ENCODE measurements around the gene LAX1. TPM values are rescaled to one million over a fixed set of nuclear protein-coding genes. Genes with fewer than 3 reads are reported as not detected.
A peak's percentile ranks its signal among the peaks of the same experiment; 100 is the strongest.

The LAX1 gene
- total RNA-seq, 1 experiment from 2014 or later: not detected

DNA sequence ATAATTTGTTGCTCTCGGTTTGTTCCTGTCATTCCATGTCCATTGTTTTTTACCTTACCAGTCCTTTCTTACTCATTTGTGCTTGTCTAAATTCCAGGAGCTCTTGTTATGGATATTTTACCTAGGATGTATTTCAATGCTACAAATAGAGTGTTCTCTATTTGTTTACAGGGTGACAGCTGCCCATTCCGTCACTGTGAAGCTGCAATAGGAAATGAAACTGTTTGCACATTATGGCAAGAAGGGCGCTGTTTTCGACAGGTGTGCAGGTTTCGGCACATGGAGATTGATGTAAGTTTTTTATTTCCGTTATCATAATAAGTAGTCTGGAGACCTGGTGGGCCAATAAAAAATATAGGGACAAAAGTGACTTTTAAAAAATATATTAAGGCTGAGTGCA lies 53.4 kb downstream of the LAX1 start:
- Mint-ChIP-seq H3K4me1 (no peaks in the 10 kb centered on the region), H3K27me3 (ENCODE audit: low read depth) (no peaks in the 10 kb centered on the region), H3K9me3 (no peaks in the 10 kb centered on the region), H3K27ac (peak overlapping the region; percentile 19; the same call in 1 of the 2 replicates), H3K36me3 (peaks cover 67% of the 10 kb centered on the region), H3K4me3 (no peak overlapping the region)
- ATAC-seq (no peak), DNase-seq (ENCODE audit: low spot score) (no peak)
- POLR2A ChIA-PET: no interaction called here
- CTCF ChIA-PET: interaction anchor here (0.6 kb wide), 1 partner anchor 24 kb away, joined by 8 read pairs; no protein-coding TSS in a partner anchor
- TF ChIP-seq PRRX2 (CRISPR knock-in tag; IDR thresholded peaks at IDR 0.05) (no peak), ZBTB21 (CRISPR knock-in tag; IDR thresholded peaks at IDR 0.05; ENCODE audit: borderline replicate concordance) (no peak), IRF1 (CRISPR knock-in tag; IDR thresholded peaks at IDR 0.05) (no peak), NR1H2 (CRISPR knock-in tag; IDR thresholded peaks at IDR 0.05) (no peak), SP1 (CRISPR knock-in tag; conservative IDR thresholded peaks at IDR 0.05) (no peak), ZNF138 (CRISPR knock-in tag; conservative IDR thresholded peaks at IDR 0.05) (no peak), FOXP1 (CRISPR knock-in tag; IDR thresholded peaks at IDR 0.05; ENCODE audit: borderline replicate concordance) (no peak)
- TF ChIP-seq, protein P1, sequence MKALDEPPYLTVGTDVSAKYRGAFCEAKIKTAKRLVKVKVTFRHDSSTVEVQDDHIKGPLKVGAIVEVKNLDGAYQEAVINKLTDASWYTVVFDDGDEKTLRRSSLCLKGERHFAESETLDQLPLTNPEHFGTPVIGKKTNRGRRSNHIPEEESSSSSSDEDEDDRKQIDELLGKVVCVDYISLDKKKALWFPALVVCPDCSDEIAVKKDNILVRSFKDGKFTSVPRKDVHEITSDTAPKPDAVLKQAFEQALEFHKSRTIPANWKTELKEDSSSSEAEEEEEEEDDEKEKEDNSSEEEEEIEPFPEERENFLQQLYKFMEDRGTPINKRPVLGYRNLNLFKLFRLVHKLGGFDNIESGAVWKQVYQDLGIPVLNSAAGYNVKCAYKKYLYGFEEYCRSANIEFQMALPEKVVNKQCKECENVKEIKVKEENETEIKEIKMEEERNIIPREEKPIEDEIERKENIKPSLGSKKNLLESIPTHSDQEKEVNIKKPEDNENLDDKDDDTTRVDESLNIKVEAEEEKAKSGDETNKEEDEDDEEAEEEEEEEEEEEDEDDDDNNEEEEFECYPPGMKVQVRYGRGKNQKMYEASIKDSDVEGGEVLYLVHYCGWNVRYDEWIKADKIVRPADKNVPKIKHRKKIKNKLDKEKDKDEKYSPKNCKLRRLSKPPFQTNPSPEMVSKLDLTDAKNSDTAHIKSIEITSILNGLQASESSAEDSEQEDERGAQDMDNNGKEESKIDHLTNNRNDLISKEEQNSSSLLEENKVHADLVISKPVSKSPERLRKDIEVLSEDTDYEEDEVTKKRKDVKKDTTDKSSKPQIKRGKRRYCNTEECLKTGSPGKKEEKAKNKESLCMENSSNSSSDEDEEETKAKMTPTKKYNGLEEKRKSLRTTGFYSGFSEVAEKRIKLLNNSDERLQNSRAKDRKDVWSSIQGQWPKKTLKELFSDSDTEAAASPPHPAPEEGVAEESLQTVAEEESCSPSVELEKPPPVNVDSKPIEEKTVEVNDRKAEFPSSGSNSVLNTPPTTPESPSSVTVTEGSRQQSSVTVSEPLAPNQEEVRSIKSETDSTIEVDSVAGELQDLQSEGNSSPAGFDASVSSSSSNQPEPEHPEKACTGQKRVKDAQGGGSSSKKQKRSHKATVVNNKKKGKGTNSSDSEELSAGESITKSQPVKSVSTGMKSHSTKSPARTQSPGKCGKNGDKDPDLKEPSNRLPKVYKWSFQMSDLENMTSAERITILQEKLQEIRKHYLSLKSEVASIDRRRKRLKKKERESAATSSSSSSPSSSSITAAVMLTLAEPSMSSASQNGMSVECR (CRISPR knock-in tag; IDR thresholded peaks at IDR 0.05; ENCODE audit: borderline replicate concordance): no peak

- POLR2A ChIA-PET: no interaction called here
- ATAC-seq (no peak), DNase-seq (ENCODE audit: low spot score) (no peak)
- Mint-ChIP-seq H3K27me3 (ENCODE audit: low read depth) (no peaks in the 10 kb centered on the region), H3K27ac (no peak overlapping the region), H3K4me1 (peaks cover 5% of the 10 kb centered on the region), H3K36me3 (peaks cover 63% of the 10 kb centered on the region), H3K4me3 (no peak overlapping the region), H3K9me3 (no peaks in the 10 kb centered on the region)
- CTCF ChIA-PET: no interaction called here
- TF ChIP-seq, protein P2, sequence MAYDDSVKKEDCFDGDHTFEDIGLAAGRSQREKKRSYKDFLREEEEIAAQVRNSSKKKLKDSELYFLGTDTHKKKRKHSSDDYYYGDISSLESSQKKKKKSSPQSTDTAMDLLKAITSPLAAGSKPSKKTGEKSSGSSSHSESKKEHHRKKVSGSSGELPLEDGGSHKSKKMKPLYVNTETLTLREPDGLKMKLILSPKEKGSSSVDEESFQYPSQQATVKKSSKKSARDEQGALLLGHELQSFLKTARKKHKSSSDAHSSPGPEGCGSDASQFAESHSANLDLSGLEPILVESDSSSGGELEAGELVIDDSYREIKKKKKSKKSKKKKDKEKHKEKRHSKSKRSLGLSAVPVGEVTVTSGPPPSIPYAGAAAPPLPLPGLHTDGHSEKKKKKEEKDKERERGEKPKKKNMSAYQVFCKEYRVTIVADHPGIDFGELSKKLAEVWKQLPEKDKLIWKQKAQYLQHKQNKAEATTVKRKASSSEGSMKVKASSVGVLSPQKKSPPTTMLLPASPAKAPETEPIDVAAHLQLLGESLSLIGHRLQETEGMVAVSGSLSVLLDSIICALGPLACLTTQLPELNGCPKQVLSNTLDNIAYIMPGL (CRISPR knock-in tag; IDR thresholded peaks at IDR 0.05): no peak
- no peak for TF ChIP-seq CBFB (CRISPR knock-in tag; IDR thresholded peaks at IDR 0.05; ENCODE audit: low read depth)
- no peak for TF ChIP-seq NR3C1 (CRISPR knock-in tag; conservative IDR thresholded peaks at IDR 0.05; ENCODE audit: low read depth)
- TF ChIP-seq OVOL2 (CRISPR knock-in tag; IDR thresholded peaks at IDR 0.05; ENCODE audit: borderline replicate concordance): no peak
- TF ChIP-seq PRDM15 (CRISPR knock-in tag; IDR thresholded peaks at IDR 0.05): no peak
- TF ChIP-seq IRF1 (CRISPR knock-in tag; IDR thresholded peaks at IDR 0.05): no peak
- no peak for TF ChIP-seq SMAD3 (CRISPR knock-in tag; IDR thresholded peaks at IDR 0.05; ENCODE audit: borderline replicate concordance)
- no peak for TF ChIP-seq ZNF121 (CRISPR knock-in tag; IDR thresholded peaks at IDR 0.05)
- no peak for TF ChIP-seq MLX (CRISPR knock-in tag; IDR thresholded peaks at IDR 0.05)
- TF ChIP-seq CDX4 (CRISPR knock-in tag; IDR thresholded peaks at IDR 0.05; ENCODE audit: borderline replicate concordance): no peak
- TF ChIP-seq PRRX2 (CRISPR knock-in tag; IDR thresholded peaks at IDR 0.05): no peak
- TF ChIP-seq, protein P3, sequence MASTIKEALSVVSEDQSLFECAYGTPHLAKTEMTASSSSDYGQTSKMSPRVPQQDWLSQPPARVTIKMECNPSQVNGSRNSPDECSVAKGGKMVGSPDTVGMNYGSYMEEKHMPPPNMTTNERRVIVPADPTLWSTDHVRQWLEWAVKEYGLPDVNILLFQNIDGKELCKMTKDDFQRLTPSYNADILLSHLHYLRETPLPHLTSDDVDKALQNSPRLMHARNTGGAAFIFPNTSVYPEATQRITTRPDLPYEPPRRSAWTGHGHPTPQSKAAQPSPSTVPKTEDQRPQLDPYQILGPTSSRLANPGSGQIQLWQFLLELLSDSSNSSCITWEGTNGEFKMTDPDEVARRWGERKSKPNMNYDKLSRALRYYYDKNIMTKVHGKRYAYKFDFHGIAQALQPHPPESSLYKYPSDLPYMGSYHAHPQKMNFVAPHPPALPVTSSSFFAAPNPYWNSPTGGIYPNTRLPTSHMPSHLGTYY (CRISPR knock-in tag; IDR thresholded peaks at IDR 0.05): no peak
- TF ChIP-seq CREM (CRISPR knock-in tag; IDR thresholded peaks at IDR 0.05): no peak
Measured at GRCh38 chr1:203823306-203823705, 58.3 kb downstream of the LAX1 start.
